T-helper 2 cell treated with Interferon-gamma antibody and Interleukin-4, amounts not matched to agents 100 ng/mL and 5 ng/mL, for 36 hours (primary cell): ENCODE results near the gene TMEM151A. TPM values are rescaled to one million over a fixed set of nuclear protein-coding genes. Genes with fewer than 3 reads are reported as not detected.

ENCODE experiments used
- total RNA-seq: library from RNA; stranded (reverse); gene quantifications from 2 replicates; pipeline ENCODE4 v1.2.3, GENCODE V29; 2022

TMEM151A gene
- total RNA-seq, 1 donor from 2014 or later: not detected

Other genes with a start within 250 kb of the TMEM151A start
- not detected in 2 replicates for gene GAL3ST3, start 242.7 kb upstream of the TMEM151A start, total RNA-seq
- 226 and 228 TPM in 2 replicates for gene SF3B2, start 239.5 kb upstream of the TMEM151A start, total RNA-seq
- 94.5 and 102 TPM in 2 replicates for gene PACS1, start 221.6 kb upstream of the TMEM151A start, total RNA-seq
- gene KLC2, start 34.2 kb upstream of the TMEM151A start, total RNA-seq: 42.3 and 42.5 TPM in 2 replicates
- gene RAB1B, start 23.3 kb upstream of the TMEM151A start, total RNA-seq: 156 and 159 TPM in 2 replicates
- 1.5 and 1.6 TPM in 2 replicates for gene CNIH2, start 13.7 kb upstream of the TMEM151A start, total RNA-seq
- 45.4 and 53.0 TPM in 2 replicates for gene YIF1A, start 2.8 kb upstream of the TMEM151A start, total RNA-seq
- 0.09 and 0.18 TPM in 2 replicates for gene CD248, start 25.1 kb downstream of the TMEM151A start, total RNA-seq
- gene RIN1, start 44.5 kb downstream of the TMEM151A start, total RNA-seq: 1.3 and 1.8 TPM in 2 replicates
- 42.5 and 44.9 TPM in 2 replicates for gene BRMS1, start 53.2 kb downstream of the TMEM151A start, total RNA-seq
- 7.0 and 7.3 TPM in 2 replicates for gene B4GAT1, start 55.7 kb downstream of the TMEM151A start, total RNA-seq
- gene SLC29A2, start 79.9 kb downstream of the TMEM151A start, total RNA-seq: 8.0 and 8.1 TPM in 2 replicates
- 0.27 and 0.61 TPM in 2 replicates for gene NPAS4, start 129.1 kb downstream of the TMEM151A start, total RNA-seq
- 82.4 and 87.6 TPM in 2 replicates for gene MRPL11, start 147.0 kb downstream of the TMEM151A start, total RNA-seq
- 8.3 and 8.8 TPM in 2 replicates for gene PELI3, start 175.0 kb downstream of the TMEM151A start, total RNA-seq
- gene DPP3, start 188.5 kb downstream of the TMEM151A start, total RNA-seq: 87.0 and 89.6 TPM in 2 replicates
- 14.9 and 18.2 TPM in 2 replicates for gene BBS1, start 218.7 kb downstream of the TMEM151A start, total RNA-seq